GM15510 (cell line): ENCODE data around the gene DPH1.

ENCODE experiments used
- POLR2A ChIP-seq: IDR thresholded peaks from 3 replicates; pipeline ENCODE4 v1.6.1; 2011; ENCODE audit warnings: borderline replicate concordance; ENCODE audit not compliant: insufficient read length; ENCODE audit errors: extremely low read depth

The DPH1 gene

DNA sequence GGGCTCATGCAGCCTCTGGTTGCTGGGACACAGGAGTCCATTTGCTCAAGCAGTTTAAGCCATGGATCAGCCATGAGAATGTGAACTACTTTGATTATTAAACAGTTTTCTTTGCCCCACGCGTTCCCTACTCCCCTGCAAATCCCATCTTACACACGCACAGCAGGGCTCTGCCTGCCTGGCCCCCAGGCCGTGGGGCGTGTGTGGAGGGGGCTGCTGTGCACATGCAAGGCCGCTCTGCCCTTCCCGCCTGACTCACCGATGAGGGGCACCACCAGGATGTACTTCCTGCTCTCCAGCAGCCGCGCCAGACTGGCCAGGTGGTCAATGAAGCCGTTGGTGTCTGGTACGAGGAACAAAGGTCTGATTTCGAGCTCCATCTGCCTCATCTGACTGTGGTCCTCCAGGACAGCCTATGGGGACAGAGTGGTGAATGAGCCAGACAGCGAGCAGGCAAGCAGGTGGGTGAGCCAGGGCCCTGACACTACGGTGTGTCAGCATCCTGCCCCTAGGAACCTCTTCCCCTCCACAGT lies 38.6 kb downstream of the DPH1 start:
- TF ChIP-seq POLR2A, result no peak

DNA sequence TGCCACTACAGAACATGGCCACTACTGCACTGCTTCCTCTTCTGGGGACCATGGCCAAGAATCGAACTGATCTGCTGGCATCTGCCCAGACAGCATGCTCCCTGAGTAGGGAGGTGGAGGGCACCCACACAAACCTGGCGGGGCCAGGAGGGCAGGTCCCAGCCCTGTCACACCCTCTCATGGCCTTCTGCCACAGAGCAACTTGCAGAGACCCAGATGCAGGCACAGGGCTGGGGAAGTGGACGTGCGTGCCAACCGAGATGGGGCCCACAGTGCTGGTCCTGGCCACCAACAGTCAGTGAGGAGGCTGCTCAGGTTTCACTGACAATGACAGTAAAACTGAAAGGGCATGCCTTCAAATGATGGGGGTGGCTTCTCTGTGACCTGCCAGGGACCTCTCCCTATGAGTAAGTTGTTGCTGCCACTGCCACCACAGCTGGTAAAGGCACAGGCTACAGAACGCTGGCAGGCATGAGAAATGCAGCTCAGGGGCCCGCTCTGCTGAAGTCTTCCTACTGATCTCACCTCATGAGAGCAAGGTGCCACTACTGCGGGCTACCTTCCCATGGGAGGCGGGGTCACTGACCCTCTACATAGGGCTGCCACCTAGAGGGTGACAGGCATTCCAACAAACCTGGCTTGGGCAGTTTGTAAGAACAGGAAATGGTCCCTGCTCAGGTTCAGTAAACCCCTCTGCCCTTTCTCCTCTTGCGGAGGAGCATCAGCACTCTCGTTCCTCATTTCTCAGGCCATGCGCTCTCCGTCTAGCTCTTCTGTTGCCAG lies 40.5 kb downstream of the DPH1 start:
- TF ChIP-seq POLR2A, result no peak

DNA sequence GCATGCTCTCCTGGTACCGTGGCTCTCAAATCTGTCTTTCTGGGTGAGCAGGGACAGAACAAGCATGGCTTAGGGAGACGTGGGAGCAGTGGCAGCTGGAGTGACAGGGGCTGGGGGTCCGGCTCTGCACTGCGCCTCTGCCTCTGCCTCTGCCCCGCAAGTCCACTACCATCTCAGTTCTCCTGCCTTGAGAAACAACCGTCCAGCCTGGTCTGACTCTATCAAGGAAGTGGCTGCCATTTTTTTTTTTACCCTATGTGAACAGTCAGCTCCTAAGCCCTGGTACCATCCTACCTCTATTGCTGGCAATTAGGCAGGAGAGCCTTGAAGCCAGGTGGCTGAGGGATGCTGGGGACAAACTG lies 41.1 kb downstream of the DPH1 start:
- no peak for TF ChIP-seq POLR2A

DNA sequence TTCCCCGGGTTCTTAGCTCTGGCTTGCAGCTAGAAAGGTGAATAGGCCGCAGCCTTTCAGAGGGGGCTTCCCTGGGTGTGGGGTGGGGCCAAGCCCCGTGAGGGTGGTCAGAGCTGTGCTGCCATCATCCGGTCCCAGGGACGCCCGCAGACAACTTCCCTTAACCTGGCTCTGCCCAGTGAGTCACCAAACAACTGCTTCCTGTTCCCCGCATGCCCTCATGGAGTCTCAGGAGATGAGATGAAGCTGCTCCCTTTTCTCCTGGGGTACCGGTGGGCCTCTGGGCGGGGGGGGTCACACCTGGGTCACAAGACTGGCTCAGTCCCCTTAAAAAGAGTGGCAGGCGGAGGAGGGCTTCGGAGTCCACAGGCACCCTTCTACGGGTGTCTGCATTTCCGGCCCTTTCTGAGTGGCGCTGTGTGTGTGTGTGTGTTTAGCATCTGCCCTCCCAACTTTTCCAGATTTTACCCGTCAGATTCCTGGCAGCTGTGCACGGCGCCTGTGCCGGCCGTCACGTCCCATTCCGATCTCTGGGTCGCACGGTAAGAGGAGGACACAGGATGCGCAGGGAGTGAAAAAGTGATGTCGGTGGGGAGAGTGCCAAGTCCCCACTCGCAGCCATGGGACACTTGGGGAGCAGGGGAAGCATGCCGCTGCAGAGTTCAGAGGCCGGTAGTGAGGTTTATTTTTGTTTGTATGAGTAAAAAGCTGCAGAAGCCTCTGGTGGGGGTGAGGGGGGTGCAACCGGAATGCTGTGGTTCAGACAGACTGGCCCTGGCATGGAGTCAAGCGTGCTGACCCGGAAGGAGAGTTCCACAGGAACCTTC lies 41.7 kb downstream of the DPH1 start:
- TF ChIP-seq POLR2A, result no peak

DNA sequence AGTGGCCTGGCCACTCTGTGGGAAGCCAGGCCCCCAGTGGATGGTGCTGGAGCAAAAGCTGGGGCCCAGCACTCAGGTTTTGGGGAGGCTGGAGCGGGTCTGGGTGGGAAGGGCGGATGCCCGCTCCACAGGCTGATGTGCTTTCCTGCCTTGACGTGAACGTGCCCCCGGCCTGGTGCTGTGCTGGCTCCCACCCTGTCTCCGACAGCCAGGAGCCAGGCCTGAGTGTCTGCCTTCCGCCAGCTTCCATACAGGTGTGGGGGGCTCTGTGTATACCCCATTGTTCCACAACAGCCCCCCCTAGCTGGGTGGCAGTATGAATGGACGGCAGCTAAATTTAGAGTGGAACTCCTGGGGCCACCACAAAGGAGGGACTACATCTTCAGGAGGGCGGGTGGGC lies 45.0 kb downstream of the DPH1 start:
- no peak for TF ChIP-seq POLR2A

DNA sequence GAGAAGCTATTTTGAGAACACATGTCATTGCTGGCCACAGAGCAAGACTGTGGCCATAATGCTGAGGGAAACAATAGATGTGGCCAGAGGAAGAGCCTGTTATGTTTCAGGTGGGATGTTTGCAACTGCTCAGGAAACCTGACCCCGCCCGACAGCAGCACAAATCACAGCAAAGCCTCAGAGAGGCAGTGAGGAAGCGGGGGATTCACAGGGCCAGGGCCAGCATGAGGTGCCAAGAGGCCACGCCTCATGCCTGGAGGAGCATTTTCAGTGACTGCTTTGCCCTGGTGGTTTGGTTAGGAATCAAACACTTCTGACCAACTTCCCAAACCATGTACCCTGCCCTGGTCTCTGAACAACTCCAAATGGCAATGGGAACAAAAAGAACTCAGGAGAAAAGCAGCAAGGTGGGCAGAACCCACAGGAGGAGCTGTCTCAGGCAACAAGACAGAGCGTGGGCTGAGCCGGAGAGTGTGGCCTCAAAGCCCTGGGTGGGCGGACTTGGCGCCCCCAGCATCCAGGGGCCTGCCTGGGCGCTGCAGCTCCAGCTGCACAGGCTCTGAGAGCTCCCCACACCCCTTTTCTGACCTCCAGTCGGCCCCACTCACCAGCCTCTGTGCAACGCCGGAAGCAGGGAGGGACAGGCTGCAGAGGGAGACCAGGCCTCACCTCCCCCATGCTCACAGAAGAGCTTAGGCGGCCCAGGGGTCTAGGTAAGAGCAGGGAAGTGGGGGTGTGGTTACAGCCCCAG lies 45.6 kb downstream of the DPH1 start:
- TF ChIP-seq POLR2A, result no peak

DNA sequence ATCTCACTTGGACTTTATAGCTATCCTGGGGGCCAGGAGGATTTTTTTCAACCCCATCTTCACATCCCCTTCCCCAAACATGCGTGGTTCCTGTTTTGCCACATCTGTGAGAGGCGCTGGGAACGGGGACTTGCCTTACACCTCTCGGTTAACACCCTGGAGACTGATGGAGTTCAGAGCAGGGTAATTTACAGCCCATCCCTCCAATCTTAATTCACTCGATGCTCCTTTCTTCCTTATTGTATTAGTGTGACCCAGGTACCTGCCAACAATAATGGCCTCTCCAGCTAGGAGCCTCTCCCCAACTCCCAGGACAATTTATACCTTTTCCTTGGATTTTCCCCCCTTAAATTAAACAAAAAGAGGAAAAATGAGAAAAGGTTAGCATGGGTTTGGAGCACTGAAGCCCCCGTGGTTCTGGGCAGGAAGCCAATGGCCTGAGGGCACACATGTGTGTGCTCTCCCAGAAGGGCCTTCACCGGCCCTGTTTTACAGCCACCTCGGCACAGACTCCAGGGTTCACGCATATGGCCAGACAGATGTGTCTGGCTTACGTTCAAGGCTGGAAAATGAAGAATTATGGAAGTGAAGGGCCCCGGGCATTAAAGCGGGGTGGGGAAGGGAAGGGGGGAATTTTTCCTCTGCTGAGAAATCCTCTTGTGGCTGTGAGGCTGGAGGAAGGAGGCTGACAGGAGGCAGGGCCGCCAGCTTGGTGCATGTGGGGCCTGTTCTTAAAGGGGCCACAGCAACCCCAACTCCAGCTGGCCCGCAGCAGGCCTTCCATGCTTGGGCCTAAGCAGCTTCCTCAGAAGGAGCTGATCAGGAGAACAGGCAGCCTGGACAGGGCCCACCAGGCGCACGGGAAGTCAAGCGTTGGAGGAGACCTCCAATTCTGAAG lies 46.4 kb downstream of the DPH1 start:
- no peak for TF ChIP-seq POLR2A

DNA sequence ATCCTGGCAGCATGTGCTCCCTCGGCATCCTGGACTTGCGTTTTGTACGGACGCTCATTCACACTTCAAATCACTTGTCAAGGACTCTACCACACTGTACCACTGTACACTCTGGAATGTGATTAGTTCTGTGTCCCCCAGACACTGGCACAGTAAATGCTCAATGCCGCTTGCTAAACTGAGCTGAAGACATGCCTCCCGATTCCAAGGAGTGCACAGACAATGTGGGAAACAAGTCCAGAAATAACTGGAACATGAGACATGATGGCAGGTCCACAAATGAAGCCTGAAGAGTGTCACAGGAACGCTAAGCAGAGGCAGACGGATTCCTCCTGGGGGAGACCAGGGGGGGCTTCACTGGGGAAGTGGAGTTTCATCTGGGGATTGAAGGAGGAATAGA lies 47.1 kb downstream of the DPH1 start:
- TF ChIP-seq POLR2A, result no peak

DNA sequence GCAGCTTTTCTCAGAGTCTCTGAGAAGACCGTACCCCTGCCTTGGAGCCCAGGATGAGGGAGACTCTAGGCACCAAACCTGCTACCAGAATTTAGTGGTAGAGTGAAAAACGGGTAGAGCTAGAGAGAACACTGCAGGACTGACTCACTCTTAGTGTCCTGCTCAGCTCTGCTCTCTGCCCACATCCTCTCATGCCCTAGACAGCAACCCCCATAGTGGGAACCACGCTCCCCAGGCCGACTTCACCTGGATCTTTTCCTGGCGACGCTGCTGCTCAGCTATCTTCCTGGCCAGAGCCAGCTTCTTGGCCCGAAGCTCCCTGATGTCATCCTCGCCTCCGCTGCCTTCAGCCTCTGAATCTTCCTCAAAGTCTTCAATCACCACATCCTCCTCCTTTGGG lies 51.6 kb downstream of the DPH1 start:
- TF ChIP-seq POLR2A, result no peak

DNA sequence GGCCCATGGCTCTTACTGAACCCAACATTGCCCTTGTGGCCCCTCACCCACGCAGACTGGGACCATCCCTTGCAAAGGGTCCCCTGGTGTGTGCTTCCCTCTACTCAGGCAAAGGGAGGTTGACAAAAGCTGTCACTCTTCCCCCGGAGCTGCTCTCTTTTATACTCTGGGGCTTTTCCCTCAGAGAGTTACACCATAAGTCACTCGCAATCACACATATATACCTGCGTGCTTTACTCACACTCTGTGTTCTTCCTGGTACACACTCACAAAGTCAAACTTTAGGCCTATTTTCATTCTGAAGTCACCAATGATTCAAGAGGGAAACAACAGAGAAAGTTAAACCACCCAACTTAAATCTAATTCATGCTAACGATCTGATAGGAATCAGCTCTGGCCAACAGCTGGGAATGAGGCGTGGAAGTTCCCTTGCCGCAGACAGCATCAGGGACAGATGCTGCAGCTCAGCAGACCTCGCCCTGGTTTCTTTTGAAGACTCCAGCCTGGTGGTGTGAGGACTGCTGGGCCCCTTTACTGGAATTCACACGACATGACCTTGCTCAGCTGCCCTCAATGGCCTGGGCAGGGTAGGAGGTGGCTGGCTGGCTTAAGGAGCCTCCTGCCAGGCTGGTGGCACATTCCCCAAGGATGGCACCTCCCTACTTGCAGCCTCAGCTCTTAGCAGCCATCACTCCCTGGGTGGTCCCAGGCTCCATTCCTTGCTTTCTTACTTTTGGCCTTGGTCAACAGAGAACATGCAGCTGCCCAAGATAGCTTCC lies 52.2 kb downstream of the DPH1 start:
- TF ChIP-seq POLR2A, result no peak

DNA sequence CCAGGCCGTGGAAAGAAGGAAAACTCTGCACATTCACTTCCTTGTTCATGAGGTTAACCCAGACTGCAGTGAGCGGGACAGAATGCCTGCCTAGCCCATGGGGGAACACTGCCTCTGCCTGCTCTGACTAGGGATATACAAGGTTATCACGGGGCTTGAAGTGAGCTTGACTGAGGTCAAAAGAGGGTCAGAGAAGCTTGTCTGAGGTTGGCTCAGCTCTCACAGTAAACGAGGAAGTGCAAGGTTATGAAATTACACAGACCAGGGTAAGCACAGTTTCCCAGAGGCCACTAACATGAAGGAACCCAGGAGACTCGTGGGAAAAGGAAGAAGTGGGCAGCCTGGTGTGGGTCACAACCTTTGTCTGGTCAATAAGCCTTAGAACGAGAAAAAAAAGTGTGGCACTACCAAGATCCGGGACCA lies 53.7 kb downstream of the DPH1 start:
- TF ChIP-seq POLR2A, result no peak

DNA sequence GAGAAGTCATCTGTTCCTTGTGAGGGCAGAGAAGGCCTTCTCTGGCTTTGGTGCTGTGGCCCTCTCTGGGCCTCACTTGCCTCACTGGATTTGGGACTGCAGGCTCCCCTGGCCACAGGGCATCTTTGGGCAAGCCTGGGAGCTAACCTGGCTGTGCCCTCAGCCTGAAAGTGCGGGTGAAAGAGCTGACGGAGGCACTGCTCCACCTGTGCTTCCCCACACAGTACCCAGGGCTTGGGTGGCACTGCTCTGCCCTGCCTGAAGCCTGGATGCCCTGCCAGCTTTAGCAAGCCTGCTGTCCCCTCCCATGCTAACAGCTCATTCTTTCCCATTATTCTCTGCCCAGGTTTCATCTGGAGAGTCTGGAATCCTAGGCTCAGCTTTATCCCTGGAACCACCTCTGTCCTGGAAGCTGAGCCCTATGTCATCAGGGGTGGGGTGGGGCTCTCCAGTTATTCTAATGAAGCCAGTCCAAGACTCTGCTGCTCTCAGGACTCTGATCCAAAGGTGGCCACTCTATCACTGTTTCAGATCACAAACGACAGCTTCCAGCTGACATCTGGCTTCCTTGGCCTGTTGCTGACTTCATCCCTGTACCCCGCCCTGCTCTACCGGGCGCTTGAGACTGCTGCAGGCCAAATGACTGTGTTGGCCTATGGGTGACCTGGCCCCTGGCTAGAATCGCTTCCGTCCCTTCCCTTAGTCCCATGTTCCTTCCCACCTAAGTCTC lies 54.2 kb downstream of the DPH1 start:
- TF ChIP-seq POLR2A, result no peak
